Gastrocnemius medialis (tissue), 4 donors: ENCODE results near the gene SUSD3.

Source experiments
- CTCF ChIP-seq, 5 experiments: fragments of 450-650 bp in 3 of 5; fragments of 200-600 bp in 2 of 5; sonication (generic) in 2 of 5; IDR thresholded peaks in 4 of 5; conservative IDR thresholded peaks in 1 of 5; 1 replicate in 4 of 5; 2 replicates in 1 of 5; pipeline ENCODE4 v1.5.1; 2016 to 2019; ENCODE audit warnings: antibody characterized with exemption in 5 of 5, mild to moderate bottlenecking in 3 of 5, moderate library complexity in 3 of 5
- POLR2A ChIP-seq, 2 donors: fragments of 450-650 bp; IDR thresholded peaks; one replicate each; pipeline ENCODE4 v1.6.1; 2017; ENCODE audit warnings: antibody characterized with exemption in 2 of 2, mild to moderate bottlenecking in 2 of 2, moderate library complexity in 2 of 2

GRCh38 chr9:93129691-93130500 is 71.4 kb downstream of the SUSD3 start:
- TF ChIP-seq CTCF (IDR thresholded peaks at IDR 0.05 in 4 of 5, conservative IDR thresholded peaks at IDR 0.05 in 1 of 5): no peak
- TF ChIP-seq POLR2A (IDR thresholded peaks at IDR 0.05): no peak
